T-helper 17 cell (primary cell): Measurements from ENCODE around the gene BDH1. TPM values are rescaled to one million over a fixed set of nuclear protein-coding genes. Genes with fewer than 3 reads are reported as not detected.

Experiments
- ATAC-seq: fragments of 150-1000 bp; cut with Tn5 transposase; 2 replicates; pipeline ENCODE4 v1.10.0; 2021; ENCODE audit warnings: mild to moderate bottlenecking, moderate library complexity
- DNase-seq, 3 donors: peaks; one replicate each; pipeline versions ENCODE4 v3.0.0 to v3.0.0-alpha.2; 2020 to 2021
- H3K9me3 ChIP-seq: one replicate; pipeline ENCODE4 v1.7.0; 2013; ENCODE audit warnings: low read length, mild to moderate bottlenecking; ENCODE audit not compliant: control insufficient read depth, poor library complexity, severe bottlenecking
- H3K27ac Mint-ChIP-seq: one replicate; pipeline ENCODE4 v1.8.0; 2022; ENCODE audit warnings: mild to moderate bottlenecking, moderate library complexity, mixed read lengths
- H3K27me3 Mint-ChIP-seq: one replicate; pipeline ENCODE4 v1.8.0; 2022; ENCODE audit warnings: mixed read lengths
- H3K36me3 Mint-ChIP-seq: one replicate; pipeline ENCODE4 v1.8.0; 2022; ENCODE audit warnings: low read depth, mixed read lengths
- H3K4me1 Mint-ChIP-seq: one replicate; pipeline ENCODE4 v1.8.0; 2022; ENCODE audit warnings: mild to moderate bottlenecking, mixed read lengths
- H3K4me3 Mint-ChIP-seq: one replicate; pipeline ENCODE4 v1.8.0; 2022; ENCODE audit warnings: mild to moderate bottlenecking, moderate library complexity, mixed read lengths
- total RNA-seq, 4 donors: library from RNA in 2 of 4; stranded (reverse) in 2 of 4; gene quantifications; one replicate each; pipeline ENCODE4 v1.2.3 and lab custom pipeline; 2022 to 2026

The BDH1 gene
- total RNA-seq, 2 donors from 2014 or later: 20.7 to 22.4 TPM

- peaks cover 52% of the 10 kb centered on the region for H3K27me3 Mint-ChIP-seq
- H3K36me3 Mint-ChIP-seq: peaks cover 2% of the 10 kb centered on the region
- no peak for DNase-seq
- H3K9me3 ChIP-seq: no peaks in the 10 kb centered on the region
- no peaks in the 10 kb centered on the region for H3K4me1 Mint-ChIP-seq
- ATAC-seq: no peak
- no peak overlapping the region for H3K4me3 Mint-ChIP-seq
- no peak overlapping the region for H3K27ac Mint-ChIP-seq
These were observed 89.7 kb downstream of the BDH1 start for GRCh38 chr3:197465996-197466549.

GRCh38 chr3:197465197-197465995, 90.4 kb downstream of the BDH1 start:
- no peak overlapping the region for H3K27ac Mint-ChIP-seq
- no peaks in the 10 kb centered on the region for H3K9me3 ChIP-seq
- H3K4me3 Mint-ChIP-seq: no peak overlapping the region
- H3K27me3 Mint-ChIP-seq: peaks cover 51% of the 10 kb centered on the region
- DNase-seq (no peak), ATAC-seq (no peak)
- peaks cover 2% of the 10 kb centered on the region for H3K36me3 Mint-ChIP-seq
- no peaks in the 10 kb centered on the region for H3K4me1 Mint-ChIP-seq

GRCh38 chr3:197464794-197465193, 91.0 kb downstream of the BDH1 start:
- H3K4me1 Mint-ChIP-seq: no peaks in the 10 kb centered on the region
- ATAC-seq (no peak), DNase-seq (no peak)
- no peaks in the 10 kb centered on the region for H3K9me3 ChIP-seq
- peaks cover 2% of the 10 kb centered on the region for H3K36me3 Mint-ChIP-seq
- peaks cover 47% of the 10 kb centered on the region for H3K27me3 Mint-ChIP-seq
- no peak overlapping the region for H3K27ac Mint-ChIP-seq
- H3K4me3 Mint-ChIP-seq: no peak overlapping the region

- Mint-ChIP-seq H3K36me3 (no peaks in the 10 kb centered on the region), H3K4me3 (no peak overlapping the region), H3K27ac (no peak overlapping the region), H3K27me3 (peaks cover 33% of the 10 kb centered on the region), H3K4me1 (peaks cover 2% of the 10 kb centered on the region)
- no peak for ATAC-seq
- no peaks in the 10 kb centered on the region for H3K9me3 ChIP-seq
- no peak for DNase-seq
These were observed 92.5 kb downstream of the BDH1 start for GRCh38 chr3:197463279-197463678.

GRCh38 chr3:197462808-197463207, 93.0 kb downstream of the BDH1 start:
- Mint-ChIP-seq H3K36me3 (no peaks in the 10 kb centered on the region), H3K4me1 (peaks cover 2% of the 10 kb centered on the region), H3K27me3 (peaks cover 29% of the 10 kb centered on the region), H3K4me3 (no peak overlapping the region), H3K27ac (no peak overlapping the region)
- DNase-seq: no peak
- ATAC-seq: no peak
- H3K9me3 ChIP-seq: no peaks in the 10 kb centered on the region

GRCh38 chr3:197460639-197461038, 95.1 kb downstream of the BDH1 start:
- DNase-seq: no peak
- Mint-ChIP-seq H3K27me3 (peaks cover 12% of the 10 kb centered on the region), H3K4me1 (peaks cover 12% of the 10 kb centered on the region), H3K4me3 (no peak overlapping the region), H3K27ac (no peak overlapping the region), H3K36me3 (no peaks in the 10 kb centered on the region)
- no peak for ATAC-seq
- H3K9me3 ChIP-seq: no peaks in the 10 kb centered on the region

- Mint-ChIP-seq H3K4me3 (no peak overlapping the region), H3K4me1 (peaks cover 17% of the 10 kb centered on the region), H3K36me3 (no peaks in the 10 kb centered on the region), H3K27ac (no peak overlapping the region), H3K27me3 (peaks cover 13% of the 10 kb centered on the region)
- no peaks in the 10 kb centered on the region for H3K9me3 ChIP-seq
- no peak for DNase-seq
- ATAC-seq: no peak
These were observed 95.8 kb downstream of the BDH1 start for GRCh38 chr3:197460002-197460401.

Other genes starting within 250 kb of the BDH1 start
- 10 to 100 TPM; 40.2 to 41.7 TPM for gene RUBCN, start 180.9 kb upstream of the BDH1 start, total RNA-seq
- gene FYTTD1, start 193.9 kb upstream of the BDH1 start, total RNA-seq: 10 to 100 TPM; 52.0 to 67.1 TPM
- gene LRCH3, start 235.3 kb upstream of the BDH1 start, total RNA-seq: 10 to 100 TPM; 48.6 to 56.8 TPM